NCI-H1694 (cell line): Measurements from ENCODE around the gene USH2A.

Source experiments
- DNase-seq: peaks from one replicate; lab custom pipeline; 2025; lab: John Stamatoyannopoulos, UW

The USH2A gene

DNA sequence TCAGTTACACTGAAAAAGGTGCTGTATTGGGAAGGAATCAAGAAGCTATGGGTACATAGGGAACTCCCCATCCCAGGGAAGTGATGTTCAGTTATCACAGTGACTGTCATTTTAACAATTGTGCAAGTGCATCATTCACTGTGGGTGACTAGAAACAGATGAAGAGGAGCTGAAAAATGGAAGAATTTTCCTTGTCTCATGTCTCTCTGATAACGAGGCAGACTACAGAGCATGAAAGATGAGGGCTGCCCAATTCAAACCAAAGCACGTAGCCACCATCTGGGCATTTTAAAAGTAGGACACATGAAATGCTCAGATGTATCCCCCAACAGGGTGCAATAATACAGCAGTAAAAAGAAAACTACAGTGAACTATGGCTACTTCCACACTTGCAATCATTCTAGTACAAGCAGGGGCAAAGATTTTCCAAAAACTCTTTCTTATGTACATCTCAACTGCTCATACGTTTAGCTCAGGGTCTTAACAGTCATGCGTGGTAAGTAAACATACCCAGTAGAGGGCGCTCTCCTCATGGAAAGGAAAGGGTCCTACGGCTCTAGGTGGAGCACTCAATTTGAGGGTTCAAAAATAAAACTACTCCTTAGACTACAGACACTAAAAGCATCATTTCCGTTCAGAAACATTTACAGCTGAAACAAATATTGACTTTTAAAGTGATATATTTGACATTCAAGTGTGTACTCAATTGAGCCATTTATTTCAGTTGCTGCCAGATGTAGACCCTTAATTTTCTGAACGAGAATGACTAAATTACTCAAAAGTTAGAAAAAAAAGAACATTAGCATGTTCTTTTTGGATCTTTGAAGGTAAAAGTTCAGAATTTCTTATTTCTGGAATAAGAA is 713.0 kb downstream of the USH2A start:
- DNase-seq: peak; percentile 75

DNA sequence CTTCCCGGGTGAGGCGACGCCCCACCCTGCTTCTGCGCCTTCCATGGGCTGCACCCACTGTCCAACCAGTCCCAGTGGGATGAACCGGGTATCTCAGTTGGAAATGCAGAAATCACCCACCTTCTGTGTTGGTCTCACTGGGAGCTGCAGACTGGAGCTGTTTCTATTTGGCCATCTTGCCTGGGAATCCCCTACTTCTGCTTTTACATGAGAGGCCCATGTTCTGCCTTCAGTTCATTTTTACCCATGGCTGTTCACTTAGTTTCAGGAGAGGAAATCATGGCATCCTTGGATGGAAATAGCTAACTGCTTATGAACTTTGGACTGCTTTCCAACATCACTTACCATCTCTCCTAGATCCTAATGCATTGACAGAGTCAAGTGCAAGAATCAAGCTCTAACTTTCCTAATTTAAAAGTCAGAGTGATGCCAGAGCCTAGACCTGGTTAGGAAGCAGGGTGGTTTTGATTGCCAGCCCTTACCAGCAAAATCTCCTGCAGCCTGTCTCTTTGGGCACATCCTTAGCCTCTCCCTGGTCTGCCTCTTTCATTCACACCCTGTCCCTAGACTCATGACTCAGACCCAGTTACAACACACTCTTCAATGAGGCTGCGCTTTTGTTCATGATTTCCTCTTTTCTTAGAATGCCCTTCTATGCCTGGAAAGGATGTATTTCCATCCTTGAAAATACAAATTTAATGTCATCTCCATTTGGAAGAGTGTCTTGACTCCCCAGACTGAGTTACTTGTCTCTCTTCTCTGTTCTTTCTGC is 719.0 kb downstream of the USH2A start:
- no peak for DNase-seq

DNA sequence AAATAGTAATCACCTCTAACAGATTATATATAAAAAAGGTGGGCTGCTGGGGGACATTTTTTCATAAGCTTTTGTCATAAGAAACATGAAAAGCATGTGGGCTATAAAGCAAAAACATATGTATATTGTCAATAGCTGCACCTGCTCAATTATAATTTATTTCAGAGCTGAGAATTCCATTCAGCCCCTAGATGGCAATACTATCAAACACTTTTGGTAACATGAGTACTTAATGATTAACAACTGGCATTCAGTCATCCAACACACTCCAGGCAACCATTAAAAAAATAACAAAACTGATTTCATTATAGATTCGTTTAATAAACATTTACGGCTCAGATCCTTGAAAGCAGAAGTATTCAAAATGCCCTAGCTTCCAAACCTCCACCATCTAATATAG is 741.0 kb downstream of the USH2A start:
- DNase-seq: peak; percentile 63

DNA sequence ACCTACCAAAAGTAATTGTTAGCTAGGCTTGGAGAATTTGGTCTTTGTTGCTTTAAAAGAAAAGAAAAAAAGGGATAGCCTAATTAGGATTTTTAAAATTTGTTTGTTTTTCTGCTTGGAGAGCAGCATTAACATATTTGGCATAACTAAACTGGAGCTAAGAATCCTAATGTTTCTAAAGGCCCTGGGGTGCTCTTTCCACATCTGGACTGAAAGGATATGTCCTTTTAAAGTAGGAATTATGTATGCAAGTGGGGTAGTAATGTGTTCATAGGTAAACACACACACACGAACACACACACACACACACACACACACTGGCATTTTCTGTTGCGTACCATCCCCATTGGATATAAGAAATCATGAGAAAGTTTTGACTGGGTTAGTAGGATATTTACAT is 742.2 kb downstream of the USH2A start:
- DNase-seq: no peak

DNA sequence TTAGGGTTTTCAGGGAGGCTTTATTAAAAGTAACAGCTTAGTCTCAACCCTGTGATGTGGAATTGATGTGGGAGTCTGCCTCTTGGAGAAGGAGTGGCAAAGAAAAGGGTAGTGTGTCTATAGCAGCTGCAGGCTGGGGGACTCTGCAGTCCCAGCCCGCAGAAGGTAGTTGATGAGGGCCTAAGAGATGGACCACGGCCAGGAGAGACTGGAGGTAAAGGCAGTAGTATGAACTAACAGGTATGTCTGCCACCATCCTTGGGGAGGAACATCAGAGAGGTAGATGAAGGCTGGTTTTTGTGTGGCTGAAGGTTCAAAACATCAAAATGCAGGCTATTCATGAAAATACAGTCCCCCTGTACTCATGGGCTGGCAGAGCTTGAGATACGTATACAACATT is 744.0 kb downstream of the USH2A start:
- no peak for DNase-seq

DNA sequence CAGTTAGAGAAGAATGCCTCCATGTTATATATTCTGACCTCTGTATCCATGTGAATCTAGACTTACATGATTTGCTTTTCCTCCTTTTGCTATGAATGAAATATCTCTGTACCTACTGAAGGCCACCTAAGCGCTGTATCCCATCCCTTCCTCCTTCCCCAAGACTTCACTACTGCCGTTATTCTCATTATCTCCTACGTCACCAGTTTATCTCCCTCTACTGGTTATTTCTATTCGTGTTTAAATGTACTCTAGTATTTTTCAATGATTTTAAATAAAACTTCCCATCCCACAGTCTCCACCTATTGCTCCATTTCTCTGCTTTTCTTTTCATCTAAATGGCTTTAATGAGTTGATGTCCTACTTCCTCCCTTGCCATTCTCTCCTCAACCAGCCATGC is 746.1 kb downstream of the USH2A start:
- no peak for DNase-seq

DNA sequence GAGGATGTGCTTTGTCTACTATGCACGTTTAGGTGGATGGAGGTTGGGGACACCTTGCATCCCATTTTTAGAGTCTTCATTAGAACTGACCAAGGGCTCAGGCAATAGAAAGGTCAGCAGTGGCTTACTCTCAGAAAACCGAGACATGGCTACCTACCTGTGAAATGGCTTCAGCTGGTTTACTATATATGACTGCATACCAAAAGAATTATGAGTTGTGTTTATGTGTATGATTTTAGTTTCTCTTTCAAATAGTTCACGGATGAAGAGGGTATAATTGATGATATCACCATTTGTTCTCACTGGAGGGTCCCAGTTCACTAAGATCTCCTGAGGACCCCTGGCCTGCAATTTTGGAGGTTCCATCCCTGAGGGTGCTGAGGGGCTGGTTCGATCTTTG is 749.3 kb downstream of the USH2A start:
- DNase-seq: no peak

DNA sequence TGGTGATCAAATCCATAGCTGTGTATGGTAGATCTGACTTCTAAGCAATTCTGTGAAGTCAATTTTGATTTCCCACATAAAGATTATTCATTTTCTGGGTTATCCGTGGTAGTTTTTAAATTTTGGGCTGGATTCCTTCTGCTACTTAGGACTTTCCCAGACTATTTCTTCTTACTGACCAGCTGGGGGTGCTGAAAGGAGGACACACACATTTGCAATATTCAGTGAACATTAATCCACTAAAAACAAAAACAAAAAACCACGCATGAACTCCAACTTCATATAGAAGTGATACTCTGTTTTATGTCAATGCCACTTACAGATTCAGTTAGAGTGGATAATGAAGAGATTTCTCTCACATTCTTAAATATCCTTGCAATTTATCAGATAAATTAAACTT is 750.8 kb downstream of the USH2A start:
- DNase-seq: no peak

DNA sequence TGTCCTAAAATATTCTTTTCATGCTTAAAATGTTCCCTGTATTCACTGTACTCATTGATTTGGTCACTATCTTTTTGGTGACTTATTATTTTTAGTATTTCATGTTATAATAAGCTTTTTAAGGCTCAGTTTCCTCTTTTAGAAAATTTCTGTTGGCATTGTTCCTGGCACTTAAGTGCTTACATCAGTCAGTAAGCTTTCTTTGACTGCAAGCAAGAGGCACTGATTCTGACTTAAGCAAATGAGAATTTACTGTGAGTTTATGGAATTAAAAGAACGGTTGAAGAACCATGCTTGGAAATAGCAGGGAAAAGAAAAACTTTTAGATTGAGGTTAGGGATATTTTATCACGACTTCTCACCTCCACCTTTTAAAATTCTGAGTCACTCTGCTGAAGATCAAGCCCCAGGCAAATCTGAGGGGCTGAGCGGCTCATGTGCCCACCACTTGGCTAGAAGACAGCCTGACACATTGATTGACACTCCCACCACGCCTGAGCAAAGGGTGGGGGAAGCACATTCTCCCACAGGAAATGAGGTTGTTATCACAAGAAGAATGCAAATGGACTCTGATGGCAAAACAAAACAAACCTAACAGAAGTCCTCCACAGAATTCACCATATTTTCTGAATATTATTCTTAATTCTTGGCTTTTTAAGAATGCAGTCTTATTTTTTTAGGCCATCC is 753.3 kb downstream of the USH2A start:
- DNase-seq: no peak

DNA sequence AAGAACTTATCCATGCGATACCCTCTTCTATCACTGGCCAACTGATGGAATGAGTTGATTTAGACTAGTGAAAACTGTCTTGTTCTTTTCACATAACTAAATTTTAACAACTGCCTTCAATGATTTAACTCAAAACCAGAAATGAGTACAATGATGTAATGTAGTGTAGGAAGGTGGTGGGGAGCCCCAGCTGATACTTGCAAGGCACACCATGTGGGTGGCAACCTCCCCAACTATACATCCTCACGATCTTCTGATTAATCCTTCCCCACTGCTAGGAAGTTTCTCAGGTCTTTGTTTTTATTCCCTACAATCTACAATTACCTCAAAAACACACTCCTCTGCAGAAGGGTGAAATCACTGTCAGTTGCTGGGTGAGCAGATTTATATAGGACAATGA is 755.5 kb downstream of the USH2A start:
- DNase-seq: no peak

DNA sequence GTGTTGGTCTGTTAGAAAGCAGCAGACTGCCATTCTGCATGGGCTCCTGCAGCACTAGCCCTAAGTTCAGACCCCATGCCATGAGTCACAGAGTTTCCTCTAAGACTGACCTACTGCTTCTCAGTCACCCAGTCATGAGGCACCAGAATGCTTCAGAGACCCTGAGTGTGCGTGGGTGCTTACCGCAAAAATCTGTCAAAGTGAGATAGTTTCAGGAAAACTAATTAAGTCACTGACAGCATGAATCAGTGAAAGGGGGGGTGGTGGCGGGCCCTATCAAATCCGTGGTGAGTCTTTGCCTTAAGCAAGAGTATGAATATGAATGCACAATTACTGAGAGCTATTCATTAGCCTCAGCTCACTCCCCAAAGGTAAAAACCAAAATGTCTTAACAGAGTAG is 758.0 kb downstream of the USH2A start:
- no peak for DNase-seq

DNA sequence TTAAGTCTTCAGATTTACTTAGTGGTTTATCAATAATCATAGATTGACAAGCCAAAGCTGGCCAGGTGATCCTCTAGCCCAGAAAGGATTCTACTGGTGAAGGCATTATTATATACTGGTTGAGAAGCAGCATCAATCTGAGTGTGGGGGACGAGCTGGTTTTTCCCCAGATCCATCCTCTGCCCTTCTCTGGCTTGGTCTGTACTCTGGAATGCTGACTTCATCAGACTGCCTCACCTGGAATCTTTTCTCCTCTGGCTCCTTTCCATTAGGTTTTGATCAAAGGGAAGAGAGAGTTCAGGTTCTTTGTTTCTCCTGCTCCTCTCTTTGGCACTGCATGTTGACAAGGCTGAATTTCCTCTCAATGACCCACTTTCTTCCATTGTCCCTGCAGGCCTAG is 762.2 kb downstream of the USH2A start:
- DNase-seq: no peak

DNA sequence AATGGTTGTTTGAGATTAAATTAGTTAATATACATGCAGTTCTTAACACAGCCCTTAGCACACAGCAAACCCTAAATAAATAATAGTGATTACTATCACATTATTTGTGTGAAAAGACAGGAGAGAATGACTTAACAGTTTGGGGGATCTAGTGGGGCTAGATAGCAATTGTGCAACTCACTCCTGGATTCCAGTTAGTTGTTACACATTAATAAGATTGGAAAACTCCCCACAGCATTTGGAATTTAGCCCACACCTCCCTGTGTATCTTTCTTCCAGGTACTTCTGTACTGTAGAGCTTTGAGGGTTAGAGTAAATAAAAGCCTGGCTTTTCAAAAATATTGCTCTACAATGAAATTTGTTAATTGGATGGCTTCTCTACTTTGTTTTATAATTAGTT is 763.0 kb downstream of the USH2A start:
- DNase-seq: no peak

DNA sequence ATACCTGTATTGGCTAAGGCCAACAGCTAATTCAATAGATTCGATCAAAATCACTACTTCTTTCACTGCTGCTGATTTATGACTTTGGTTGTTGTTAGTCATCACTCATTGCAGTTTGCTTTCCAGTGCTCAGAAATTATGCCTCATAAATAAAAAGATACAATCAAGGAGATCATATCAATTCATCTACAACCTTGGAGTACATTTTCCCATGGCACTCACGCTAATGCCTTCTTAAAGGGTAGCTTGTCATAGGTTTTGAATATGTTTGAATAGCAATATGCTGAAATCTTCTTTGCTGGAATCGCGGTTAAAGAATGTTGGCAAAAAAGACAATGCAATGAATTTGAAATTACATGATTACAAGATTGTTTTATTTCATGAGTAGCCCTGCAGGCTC is 766.2 kb downstream of the USH2A start:
- DNase-seq: no peak

DNA sequence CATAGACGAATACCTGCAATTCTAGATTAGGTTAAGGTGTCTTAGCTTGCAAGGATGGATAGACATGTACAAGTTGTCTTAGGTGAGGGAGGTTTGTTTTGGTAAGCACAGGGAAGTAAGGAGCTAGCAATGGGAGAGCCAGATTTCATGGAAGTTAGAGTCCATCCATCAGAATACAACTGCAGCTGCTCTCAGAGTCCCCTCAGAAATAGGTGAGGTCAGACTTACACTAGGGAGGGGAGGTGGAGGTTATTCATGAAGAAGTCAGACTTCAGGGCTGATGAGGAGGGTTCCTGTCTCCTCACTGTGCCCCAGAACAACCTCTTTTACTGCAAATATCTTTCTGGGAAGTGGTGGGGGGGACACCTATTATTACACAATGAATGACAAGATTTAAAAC is 770.9 kb downstream of the USH2A start:
- no peak for DNase-seq

DNA sequence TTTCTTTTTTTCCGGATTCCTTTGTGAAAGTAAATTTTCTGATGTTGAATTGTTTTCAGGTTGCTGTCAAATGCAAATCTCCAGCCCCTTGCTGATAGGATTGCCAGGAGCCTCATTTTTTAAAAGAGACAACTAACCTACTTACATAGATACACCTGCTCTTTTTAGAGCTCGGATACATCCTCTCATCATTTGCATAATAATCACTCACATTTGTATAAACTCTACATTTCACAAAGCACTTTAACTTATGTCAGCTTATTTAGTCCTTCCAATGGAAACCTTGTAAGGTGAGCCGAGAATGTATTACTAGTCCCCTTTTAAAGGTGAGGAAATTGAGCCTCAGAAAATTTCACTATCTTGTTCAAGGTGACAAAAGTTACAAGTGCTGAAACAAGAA is 771.4 kb downstream of the USH2A start:
- no peak for DNase-seq

DNA sequence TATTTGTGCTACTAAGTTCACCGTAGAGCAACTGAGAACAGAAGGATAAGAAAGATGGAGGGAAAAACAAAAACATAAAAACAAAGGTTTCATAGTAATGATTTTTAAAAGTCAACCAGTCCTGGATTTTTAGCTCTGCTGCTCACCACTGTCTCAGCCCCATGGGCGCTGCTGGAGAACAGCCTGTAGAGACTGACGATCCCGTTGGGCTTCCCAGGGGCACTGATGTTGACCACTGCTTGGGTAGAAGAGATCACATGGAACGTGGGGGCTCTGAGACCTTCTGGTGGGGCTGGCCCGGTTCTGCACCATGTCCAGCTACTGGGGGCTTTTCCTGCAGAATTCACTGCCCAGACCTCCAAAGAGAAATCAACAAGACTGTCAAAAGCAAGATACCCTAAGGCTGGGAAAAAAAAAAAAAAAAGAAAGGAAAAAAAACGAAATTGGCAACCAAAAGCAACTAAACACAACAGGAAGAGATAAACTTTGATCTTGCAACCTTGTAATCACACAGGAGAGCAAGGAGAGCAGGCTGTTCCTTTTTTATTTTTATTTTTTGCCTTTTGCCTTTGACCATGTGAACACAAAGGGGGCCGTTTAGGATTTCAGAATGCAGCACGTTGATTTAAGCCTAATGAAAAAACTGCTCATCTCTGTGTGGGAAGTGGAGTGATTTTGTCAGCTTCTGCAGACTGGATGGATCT is 772.6 kb downstream of the USH2A start:
- no peak for DNase-seq

DNA sequence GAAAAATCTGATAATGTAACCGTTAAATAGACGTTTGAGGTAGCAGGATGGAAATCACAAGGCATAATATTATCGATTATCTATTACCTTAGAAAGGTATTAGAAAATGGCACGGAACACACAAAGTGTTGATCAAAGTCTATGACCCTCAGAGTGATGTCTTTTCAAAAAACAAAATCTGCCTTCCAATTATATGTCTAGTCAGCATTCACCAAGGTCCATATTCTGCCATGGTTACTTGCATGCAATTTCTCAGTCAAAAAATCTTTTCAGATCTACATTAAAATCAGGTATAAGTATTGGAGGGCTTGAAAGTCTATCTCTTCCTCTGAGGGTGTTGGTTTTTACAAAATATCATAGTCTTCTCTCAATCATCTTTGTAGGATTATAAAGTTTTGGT is 774.3 kb downstream of the USH2A start:
- DNase-seq: no peak

DNA sequence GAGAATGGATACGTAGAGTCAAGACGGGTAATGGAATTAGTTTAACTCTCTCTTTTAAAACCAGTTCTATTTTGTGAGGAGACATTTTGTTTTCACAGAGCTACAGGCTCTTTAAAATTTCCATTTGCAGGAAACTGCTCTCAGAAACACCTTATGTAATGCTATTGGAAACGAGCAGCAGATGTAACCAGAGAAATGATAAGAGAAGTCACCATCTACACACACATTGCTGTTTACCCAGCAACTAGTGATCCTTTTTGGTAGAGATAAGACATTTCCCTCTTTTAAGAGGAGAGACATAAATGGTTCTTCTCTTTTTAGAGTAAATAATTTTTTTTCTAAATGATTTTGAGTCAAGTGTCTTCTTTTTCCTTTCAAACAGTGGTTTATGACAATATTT is 775.5 kb downstream of the USH2A start:
- DNase-seq: no peak

DNA sequence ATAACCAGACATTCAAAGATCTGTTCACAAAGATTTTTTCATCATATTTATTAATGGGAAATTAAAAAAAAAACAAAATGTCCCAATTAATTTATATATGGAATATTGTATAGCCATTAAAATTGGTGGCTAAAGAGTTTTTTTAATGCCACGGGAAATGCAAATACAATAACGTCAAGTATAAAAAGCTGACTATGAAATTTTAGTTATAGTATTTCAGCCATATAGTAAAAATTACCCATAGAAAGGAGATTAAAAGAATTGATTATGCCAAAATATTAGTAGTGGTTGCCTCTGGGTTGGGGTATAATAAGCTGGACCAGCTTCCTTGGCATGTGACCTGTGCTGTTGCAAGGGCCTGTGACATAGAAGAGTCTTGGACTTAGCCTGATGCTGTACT is 777.4 kb downstream of the USH2A start:
- no peak for DNase-seq

DNA sequence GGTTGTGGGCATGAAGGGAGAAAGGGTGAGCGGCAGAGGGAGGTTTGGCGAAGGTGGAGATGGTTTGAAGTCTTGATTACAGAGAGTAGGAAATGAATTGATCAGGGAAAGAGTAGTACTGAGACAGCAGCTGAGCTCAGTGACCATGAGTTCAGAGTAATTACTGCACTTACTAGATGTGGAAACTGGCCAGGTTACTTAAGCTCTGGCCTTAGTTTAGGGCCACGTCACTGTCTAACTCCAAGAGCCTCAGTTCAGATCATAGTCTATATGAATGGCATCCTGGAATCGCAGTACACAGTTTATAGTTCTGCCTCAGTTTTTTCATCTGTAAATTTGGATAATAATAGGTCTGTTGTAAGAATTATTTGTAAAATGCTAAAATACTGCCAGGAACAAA is 778.1 kb downstream of the USH2A start:
- DNase-seq: no peak

DNA sequence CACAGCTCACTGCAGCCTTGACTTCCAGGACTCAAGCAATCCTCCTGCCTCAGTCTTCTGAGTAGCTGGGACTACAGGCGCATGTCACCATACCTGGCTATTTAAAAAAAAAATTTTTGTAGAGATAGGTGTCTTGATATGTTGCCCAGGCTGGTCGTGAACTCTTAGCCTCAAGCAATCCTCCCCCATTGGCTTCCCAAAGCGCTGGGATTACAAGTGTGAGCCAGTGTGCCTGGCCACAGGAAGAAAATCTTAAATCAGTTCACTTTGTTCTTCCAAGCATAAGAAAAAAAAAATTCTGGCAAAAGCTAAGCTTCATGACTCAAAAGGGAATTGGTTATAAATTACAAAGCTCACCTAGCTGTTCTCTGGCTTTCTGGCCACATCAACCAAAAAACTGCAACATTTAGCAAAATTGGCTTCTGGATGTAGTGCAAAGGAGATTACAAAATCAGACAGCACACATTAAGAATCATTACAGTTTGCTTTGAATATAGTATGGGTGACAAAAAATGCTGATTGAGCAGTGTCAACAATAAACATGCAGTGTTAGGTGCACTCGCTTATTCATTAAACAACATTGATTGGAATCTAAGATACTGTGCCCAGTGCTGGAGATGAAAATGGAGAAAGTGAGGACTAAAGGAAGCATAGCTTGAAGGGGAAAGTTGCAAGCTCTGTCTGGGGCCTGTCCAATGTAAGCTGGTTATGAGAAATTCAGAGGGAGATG is 779.5 kb downstream of the USH2A start:
- no peak for DNase-seq
